UCSD-AML1 (cell line): ENCODE measurements around the gene ANO8.
"Not testable (repeated sequence)": the region's sequence is repeated elsewhere in the genome, so short reads cannot be mapped to it uniquely, and the experiment has no call there.

Experiments
- DNase-seq: peaks from one replicate; lab custom pipeline; 2025; ENCODE audit not compliant: unreplicated experiment; lab: John Stamatoyannopoulos, UW

ANO8 gene

GRCh38 chr19:17292301-17293074, 42.2 kb downstream of the ANO8 start:
- DNase-seq: peak; percentile 80

- no peak for DNase-seq
Observed at GRCh38 chr19:17289489-17289888, 45.2 kb downstream of the ANO8 start.

GRCh38 chr19:17286752-17287151, 47.9 kb downstream of the ANO8 start:
- DNase-seq: no peak

GRCh38 chr19:17286263-17286662, 48.4 kb downstream of the ANO8 start:
- DNase-seq: no peak

- no peak for DNase-seq
Observed at GRCh38 chr19:17285415-17286135, 49.1 kb downstream of the ANO8 start.

- DNase-seq: no peak
Observed at GRCh38 chr19:17283504-17283996, 51.1 kb downstream of the ANO8 start.

GRCh38 chr19:17282488-17283125, 52.0 kb downstream of the ANO8 start:
- peak; percentile 80 for DNase-seq

GRCh38 chr19:17281391-17282304, 53.0 kb downstream of the ANO8 start, which contains the start of gene ANKLE1:
TSS of gene ANKLE1 (plus strand) at chr19:17281901. CDS start at chr19:17281921, 20 bp downstream.
- no peak for DNase-seq

- no peak for DNase-seq
Observed at GRCh38 chr19:17279436-17279835, 55.2 kb downstream of the ANO8 start.

- DNase-seq: no peak
Observed at GRCh38 chr19:17275441-17276175, 59.0 kb downstream of the ANO8 start.

- DNase-seq: not testable (repeated sequence)
Observed at GRCh38 chr19:17274892-17275291, 59.8 kb downstream of the ANO8 start.
